ENCODE results near the gene OTUD1.

The OTUD1 gene

GRCh38 chr10:23432166-23432565 is 6.7 kb upstream of the OTUD1 start:
- DNase-seq, result no peak

DNA sequence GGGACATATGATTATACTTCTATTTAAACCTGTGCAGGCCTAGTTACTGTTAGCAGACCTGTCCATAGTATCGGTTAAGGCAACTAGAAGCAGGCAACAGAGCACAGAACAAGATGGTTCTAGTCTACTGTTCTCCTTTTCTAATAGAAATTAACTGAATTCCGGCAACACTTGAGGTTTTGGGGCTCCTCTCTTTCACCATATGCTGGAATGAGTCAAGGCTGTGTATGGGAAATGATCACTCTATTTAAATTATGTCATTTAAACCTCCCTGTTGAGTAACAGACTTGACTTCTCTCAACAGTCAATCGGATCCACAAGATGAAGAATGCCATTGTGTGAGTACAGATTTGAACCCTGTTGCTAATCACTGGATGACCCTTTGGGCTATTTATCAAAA is 6.2 kb upstream of the OTUD1 start:
- DNase-seq, result no peak

- no peak for DNase-seq
Measured at GRCh38 chr10:23433701-23434100, 5.2 kb upstream of the OTUD1 start.

DNA sequence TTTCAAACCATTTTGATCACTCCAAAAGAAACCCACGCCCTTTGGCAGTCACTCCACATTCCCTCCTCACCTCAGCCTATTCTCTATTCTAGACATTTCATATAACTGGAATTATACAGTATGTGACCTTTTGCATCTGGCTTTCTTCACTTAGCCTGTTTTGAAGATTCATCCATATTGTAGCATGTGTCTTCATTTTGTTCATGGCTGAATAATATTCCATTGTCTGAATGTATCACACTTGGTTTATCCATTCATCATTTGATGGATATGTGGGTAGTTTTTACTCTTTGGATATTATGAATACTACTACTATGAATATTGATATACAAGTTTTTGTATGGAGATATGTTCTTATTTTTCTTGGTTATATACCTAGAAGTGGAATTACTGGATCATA is 3.5 kb upstream of the OTUD1 start:
- DNase-seq, result no peak

DNA sequence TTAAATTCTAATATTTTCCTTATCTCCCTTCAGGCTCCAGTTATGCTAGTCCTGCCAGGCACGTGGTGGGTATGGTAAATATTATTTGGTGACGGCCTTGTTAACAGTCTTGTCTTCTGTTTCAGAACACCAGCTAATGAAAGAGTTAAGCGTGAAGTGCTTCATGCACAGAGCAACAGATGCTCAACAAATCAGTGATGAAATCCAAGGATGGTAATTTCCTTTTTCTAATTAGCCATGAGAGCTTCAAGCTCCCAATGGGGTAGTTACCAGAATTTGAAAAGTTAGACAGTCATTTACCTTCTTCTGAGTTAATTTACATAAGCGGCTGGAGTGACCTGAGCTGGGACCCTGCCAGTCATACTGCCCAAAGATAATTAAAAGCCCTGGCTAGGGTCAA is 1.9 kb upstream of the OTUD1 start:
- no peak for DNase-seq

DNA sequence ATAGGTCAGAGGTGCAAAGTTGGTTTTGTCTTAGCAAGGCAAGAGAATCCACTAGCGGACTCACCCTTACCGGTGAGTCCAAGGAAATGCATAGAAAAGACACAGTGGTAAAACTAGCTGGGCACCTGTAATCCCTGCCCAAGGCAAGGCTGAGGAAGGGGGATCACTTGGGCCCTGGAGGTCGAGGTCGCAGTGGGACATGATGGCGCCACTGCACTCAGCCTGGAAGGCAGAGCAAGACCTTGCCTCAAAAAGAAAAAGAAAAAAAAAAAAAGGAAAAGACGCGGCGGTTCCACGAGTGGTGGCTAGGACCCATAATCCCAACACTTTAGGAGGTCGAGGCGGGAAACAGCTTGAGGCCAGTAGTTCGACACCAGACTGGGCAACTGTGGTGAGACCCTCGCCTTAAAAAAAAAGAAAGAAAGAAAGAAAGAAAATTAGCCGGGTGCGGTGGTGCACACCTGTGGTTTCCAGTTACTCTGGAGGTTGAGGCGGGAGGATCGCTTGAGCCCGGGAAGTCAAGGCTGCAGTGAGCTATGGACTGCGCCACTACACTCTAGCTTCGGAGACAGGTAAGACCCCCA is 820 bp upstream of the OTUD1 start:
- DNase-seq, result no peak

DNA sequence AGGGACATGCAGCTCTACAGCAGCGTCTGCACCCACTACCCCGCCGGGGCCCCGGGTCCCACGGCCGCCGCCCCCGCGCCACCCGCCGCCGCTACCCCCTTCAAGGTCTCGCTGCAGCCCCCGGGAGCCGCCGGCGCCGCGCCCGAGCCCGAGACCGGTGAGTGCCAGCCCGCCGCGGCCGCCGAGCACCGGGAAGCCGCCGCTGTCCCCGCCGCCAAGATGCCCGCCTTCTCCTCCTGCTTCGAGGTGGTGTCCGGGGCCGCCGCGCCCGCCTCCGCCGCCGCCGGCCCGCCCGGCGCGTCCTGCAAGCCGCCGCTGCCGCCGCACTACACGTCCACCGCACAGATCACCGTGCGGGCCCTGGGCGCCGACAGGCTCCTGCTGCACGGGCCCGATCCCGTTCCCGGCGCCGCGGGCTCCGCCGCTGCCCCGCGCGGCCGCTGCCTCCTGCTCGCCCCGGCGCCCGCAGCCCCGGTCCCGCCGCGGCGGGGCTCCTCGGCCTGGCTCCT is 631 bp downstream of the OTUD1 start:
- DNase-seq, result no peak

DNA sequence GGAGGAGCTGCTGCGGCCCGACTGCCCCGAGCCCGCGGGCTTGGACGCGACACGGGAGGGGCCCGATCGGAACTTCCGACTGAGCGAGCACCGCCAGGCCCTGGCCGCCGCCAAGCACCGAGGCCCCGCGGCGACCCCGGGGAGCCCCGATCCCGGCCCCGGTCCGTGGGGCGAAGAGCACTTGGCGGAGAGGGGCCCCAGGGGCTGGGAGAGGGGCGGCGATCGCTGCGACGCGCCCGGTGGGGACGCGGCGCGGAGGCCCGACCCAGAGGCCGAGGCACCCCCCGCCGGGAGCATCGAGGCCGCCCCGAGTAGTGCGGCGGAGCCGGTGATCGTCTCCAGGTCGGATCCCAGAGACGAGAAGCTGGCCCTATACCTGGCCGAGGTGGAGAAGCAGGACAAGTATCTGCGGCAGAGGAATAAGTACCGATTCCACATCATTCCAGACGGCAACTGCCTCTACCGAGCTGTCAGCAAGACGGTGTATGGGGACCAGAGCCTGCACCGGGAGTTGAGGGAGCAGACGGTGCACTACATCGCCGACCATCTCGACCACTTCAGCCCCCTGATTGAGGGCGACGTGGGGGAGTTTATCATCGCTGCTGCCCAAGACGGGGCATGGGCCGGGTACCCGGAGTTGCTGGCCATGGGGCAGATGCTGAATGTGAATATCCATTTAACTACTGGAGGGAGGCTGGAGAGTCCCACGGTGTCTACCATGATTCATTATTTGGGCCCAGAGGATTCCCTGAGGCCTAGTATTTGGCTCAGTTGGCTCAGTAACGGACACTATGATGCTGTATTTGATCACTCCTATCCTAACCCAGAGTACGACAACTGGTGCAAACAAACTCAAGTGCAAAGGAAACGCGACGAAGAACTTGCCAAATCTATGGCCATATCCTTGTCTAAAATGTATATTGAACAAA is 1.4 kb downstream of the OTUD1 start:
- DNase-seq, result no peak

DNA sequence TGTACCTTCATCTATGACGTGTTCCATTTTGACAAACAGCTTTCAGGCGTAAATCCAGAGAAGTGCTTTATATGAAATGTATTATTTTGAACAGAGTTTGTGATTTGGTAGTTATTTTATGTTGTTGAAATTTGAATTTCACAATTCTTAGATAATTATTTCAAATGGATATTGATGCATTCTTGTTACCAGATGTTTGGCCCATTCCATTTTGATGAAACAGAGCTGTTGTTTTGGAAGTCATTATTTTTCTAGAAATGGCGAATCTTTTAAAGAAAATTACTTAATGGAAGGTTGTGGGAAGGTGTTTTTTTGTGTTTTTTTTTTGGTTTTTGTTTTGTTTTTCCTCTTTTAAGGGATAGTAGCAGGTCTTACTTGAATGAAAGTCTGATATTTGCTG is 2.4 kb downstream of the OTUD1 start:
- DNase-seq, result no peak

DNA sequence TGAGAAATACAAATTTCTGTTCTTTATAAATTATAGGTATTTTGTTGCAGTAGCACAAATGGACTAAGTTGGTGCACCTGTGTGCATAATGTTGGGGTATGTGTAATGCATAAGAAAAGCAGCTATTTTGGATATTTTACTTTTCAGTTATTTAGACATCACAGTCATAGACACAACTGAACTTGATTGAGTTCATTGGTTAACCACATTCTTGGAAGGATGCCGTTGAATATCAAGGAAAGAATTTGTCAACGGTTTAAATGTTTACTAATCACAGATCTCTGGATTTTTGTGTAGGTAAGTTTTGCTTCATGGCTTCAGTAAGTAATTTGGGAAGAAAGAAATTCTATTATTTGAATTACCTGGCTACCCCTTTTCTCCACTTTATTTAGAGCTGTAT is 4.1 kb downstream of the OTUD1 start:
- no peak for DNase-seq

DNA sequence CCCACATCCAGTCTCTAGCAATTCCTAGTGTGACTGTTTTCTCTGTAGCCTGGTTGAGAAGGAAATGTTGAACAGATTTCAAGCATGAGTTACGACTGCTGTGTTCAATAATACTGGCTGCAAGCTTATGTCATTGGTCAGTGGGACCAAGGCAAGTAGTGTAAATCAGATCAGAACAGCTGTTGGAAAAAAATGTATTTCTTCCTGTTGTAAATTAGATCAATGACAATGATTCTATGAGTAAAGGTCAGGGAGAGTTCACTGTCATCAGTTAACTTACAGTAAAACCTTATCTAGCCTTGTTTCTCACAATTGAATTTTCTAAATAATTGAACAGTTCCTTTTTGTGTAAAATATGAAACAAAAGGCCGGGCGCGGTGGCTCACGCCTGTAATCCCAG is 6.7 kb downstream of the OTUD1 start:
- DNase-seq, result no peak

DNA sequence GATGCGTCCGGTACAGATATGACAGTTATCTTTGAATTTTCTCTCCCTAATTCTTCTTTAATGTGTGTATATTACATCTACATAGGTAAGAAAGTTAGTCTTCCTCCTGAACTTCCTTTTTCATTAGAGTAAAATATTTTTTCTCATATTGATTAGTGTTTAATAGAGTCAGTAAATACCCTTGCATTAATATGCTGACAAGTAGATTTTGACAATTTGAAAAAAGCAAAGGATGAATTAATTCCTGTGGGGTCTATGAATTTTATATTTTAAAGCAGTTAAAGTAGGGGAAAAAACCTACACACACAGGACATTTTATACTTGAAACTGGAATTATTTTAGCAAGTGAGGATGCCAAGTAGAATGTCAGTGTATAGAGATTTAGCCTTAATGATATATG is 9.4 kb downstream of the OTUD1 start:
- no peak for DNase-seq

DNA sequence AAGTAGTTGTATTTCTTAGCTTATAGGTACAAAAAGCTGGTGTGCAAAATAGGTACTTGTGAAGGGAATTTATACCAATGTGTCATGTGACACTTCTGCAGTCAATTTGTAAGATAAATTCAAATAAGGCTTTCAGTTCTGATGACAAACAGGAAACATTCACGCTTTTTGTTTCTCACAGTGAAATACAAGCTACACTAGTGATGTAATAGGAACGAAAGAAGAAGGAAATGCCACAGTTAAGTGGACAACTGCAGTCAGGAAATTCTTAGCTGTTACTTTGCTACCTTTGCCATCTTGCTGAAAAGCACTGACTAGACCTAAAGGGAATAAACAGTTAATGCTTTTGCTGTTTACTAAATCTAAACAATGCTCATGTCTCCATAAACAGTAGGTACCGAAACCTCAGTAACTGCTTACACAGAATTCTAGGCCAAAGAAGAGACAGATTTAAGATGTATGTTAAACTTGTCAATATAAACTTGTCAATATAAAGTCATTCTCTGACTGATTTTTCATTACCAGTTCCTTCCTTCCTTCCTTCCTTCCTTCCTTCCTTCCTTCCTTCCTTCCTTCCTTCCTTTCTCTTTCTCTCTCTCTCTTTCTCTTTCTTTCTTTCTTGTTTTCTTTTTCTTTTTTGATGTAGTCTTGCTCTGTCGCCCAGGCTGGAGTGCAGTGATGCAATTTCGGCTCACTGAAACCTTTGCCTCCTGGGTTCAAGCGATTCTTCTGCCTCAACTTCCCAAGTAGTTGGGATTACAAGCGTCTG is 10.1 kb downstream of the OTUD1 start:
- DNase-seq, result no peak

DNA sequence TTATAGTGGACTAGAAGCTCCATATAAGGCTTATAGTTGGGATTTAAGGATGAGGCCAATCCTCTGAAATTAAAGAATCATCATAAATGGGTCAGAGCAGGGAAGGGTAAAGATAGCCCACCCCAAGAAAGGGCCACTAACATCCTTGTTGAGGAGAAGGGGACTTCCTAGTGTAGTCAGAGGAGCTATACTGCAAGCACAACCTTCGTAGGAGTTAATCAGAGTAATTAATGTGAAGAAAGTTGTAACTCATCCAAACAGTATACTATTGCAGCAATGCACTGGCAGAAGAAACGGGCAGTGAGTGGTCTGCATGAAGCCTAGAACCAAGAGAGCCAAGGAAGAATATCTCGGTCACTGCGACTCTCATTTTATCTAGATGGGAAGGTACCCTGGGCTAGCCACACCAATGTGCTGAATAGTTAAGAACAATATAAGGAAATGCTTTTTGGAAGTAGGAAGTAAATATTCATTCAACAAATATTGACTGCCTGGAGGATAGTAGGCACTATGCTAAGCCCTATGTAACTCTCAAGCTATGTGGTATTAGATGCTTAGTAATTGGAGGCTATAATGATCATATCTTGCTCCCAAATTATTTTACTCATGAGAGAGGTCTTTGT is 13.3 kb downstream of the OTUD1 start:
- no peak for DNase-seq

DNA sequence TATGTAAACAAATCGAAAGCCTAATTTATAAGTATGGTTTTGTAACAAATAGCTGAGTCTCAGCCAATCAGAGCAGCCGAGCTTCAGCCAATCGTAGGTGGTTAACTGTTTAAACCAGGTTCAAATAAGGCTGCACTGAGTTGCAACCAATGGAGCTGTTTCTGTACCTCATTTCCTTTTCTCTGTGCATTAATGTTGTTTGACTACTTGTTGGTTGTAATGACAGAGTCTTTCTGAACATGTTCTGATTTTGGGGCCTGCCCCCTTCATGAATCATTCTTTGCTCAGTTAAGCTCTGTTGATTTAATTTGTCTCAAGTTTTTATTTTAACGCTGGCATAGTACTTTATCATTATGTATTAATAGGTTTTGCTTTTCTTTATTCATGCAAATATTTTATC is 14.6 kb downstream of the OTUD1 start:
- no peak for DNase-seq

- no peak for DNase-seq
Measured at GRCh38 chr10:23457632-23458417, 18.9 kb downstream of the OTUD1 start.

DNA sequence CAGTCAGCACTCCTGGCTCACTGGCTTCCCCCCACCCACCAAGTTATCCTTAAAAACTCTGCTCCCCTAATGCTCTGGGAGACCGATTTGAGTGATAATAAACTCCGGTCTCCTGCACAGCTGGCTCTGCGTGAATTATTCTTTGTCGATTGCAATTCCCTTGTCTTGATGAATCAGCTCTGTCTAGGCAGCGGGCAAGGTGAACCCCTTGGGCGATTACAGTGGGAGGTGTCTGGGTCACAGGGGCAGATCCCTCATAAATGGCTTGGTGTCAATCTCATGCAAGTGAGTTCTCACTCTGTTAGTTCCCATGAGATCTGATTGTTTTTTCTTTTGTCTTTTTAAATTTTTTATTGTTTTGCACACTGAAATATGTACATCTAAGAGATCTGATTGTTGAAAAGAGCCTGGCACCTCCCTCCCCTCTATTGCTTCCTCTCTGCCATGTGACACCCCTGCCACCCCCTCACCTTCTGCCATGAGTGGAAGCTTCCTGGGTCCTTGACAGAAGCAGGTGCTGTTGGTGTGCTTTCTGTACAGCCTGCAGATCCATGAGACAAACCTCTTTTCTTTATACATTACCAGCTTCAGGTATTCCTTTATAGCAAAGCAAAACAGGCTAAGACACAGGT is 20.5 kb downstream of the OTUD1 start:
- no peak for DNase-seq

GRCh38 chr10:23461557-23461956 is 22.7 kb downstream of the OTUD1 start:
- DNase-seq, result no peak

DNA sequence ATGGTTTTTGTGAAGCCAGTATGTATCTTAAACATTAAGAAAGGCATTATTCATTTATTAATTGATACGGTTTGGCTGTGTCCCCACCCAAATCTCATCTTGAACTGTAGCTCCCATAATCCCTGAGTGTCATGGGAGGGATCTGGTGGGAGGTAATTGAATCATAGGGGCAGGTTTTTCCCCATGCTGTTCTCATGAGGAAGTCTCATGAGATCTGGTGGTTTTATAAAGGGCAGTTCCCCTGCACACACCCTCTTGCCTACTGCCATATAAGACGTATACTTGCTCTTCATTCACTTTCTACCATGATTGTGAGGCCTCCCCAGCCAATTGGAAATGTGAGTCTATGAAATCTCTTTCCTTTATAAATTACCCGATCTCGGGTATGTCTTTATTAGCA is 28.1 kb downstream of the OTUD1 start:
- no peak for DNase-seq

DNA sequence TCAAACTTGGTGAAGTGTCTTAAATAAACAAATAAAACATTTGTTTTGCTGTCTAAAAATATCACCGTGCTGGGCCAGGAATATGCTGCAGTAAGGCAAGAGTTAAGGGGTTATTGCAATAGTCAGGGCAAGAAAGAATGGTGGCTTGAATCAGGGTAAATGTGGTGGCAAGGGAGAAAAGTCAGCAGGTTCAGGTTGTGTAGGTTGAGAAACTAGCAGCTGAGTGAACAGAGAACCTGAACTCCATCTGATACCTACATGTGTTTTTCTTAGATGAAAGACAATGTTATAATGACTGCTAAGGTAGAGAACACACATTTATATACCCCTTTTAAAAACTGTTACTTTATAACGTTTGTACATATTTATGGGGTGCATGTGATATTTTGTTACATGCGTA is 28.7 kb downstream of the OTUD1 start:
- DNase-seq, result no peak

DNA sequence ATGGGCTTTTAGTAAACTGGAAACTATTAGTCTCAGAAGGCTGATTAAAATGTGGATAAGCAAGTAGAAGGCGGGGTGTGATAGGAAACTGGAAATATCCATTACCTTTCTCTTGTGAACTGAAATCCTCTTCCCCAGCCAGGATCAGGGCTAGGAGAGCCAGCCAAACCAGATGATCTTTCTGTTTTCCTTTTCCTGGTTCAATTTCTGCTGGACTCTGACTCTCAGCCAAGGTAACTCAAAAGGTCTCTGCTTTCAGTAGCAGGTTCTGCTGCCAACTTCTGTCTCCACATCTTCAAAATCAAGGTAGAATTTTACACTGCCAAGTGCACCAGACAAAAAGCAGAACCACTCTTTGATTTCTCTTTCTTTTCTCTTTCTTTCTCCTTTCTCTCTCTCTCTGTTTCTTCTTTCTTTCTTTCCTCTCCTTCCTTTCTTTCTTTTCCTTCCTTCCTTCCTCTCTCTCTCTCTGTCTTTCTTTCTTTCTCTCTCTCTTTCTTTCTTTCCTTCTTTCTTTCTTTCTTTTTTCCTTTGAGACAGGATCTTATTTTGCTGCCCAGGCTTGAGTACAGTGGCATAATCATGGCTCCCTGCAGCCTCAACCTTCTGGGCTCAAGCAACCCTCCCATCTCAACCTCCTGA is 30.8 kb downstream of the OTUD1 start:
- no peak for DNase-seq
